Esophagus muscularis mucosa (tissue), 4 donors: ENCODE results near the gene CLEC16A.

Source experiments
- CTCF ChIP-seq, 3 experiments: fragments of 200-600 bp in 2 of 3; fragments of 450-650 bp in 1 of 3; sonication (generic) in 2 of 3; IDR thresholded peaks; one replicate each; pipeline ENCODE4 v1.5.1; 2017 to 2019; ENCODE audit warnings: antibody characterized with exemption in 3 of 3, mild to moderate bottlenecking in 2 of 3, moderate library complexity in 1 of 3
- EP300 ChIP-seq: sonication (generic); formaldehyde crosslinking; IDR thresholded peaks from one replicate; pipeline ENCODE4 v1.6.1; 2017; ENCODE audit warnings: antibody characterized with exemption
- POLR2A ChIP-seq: fragments of 450-650 bp; IDR thresholded peaks from one replicate; pipeline ENCODE4 v1.6.1; 2017; ENCODE audit warnings: antibody characterized with exemption, moderate library complexity, mild to moderate bottlenecking, low read depth

- TF ChIP-seq CTCF (IDR thresholded peaks at IDR 0.05) (no peak), EP300 (no peak), POLR2A (no peak)
These were observed 254.0 kb downstream of the CLEC16A start for GRCh38 chr16:11198375-11198774.
